A204.1 (cell line): ENCODE measurements around the gene SEZ6L2.
A peak's percentile ranks its signal among the peaks of the same experiment; 100 is the strongest.
"Not testable (repeated sequence)": the region's sequence is repeated elsewhere in the genome, so short reads cannot be mapped to it uniquely, and the experiment has no call there.

Source experiments
- FAIRE-seq: peaks from 2 replicates; lab custom pipeline; 2012; peaks lifted over from hg19 to GRCh38; lab: Jason Lieb, UNC

The SEZ6L2 gene

GRCh38 chr16:29881050-29881449 lies 18.3 kb downstream of the SEZ6L2 start:
- FAIRE-seq, result no peak

- FAIRE-seq, result no peak
Measured at GRCh38 chr16:29878172-29878571, 21.2 kb downstream of the SEZ6L2 start.

DNA sequence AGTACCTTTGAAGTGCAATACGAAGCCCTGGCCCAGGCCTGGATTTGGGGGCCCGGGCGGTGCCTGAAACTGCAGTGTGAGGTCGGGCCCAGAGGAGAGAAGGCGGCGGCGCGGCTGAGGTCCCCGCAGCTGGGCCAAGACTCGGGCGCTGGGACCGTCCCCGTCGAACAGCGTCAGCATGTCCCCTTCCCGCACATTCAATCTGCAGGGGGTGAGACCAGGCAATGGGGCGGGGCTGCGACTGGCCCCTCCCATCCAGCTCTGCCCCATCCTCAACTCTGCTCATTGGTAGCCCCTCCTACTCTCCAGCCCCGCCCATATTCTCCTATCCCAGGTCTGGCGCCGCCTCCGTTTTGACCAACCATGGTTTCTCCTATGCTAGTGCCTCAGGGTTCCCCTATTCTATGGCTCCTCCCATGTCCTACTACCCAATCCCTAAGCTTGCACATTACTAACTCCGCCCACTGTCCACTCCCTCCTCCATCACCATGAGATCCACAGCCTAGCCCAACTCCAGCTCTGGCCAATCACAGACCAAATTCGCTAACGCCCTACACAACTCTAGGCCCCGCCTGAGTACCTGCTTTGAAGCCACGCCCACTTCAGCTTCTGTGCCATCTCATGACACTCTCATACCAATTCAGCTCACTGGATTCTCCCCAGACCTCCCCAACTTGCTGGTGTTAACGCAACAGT lies 21.9 kb downstream of the SEZ6L2 start:
- FAIRE-seq, result no peak

- FAIRE-seq, result no peak
Measured at GRCh38 chr16:29876594-29877249, 22.6 kb downstream of the SEZ6L2 start.

DNA sequence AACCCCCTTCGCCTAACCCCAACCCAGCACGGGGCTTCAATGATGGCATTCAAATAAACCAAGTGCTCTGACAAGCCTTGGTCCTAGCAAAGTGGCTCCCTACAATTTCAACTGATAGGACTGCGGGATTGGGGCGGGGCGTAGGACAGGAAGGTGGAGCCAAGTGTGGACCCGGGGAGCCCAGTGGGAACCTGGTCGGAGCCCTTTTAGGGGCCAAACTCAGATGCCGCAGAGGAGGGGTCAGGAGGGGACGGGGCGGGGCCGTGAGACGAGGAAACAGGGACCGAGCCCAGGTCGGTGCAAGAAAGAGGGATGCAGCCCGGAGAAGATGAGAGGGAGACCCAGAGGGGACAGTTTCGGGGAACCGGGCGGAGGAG lies 23.1 kb downstream of the SEZ6L2 start:
- FAIRE-seq, result no peak

GRCh38 chr16:29875206-29875605 lies 24.1 kb downstream of the SEZ6L2 start:
- no peak for FAIRE-seq

DNA sequence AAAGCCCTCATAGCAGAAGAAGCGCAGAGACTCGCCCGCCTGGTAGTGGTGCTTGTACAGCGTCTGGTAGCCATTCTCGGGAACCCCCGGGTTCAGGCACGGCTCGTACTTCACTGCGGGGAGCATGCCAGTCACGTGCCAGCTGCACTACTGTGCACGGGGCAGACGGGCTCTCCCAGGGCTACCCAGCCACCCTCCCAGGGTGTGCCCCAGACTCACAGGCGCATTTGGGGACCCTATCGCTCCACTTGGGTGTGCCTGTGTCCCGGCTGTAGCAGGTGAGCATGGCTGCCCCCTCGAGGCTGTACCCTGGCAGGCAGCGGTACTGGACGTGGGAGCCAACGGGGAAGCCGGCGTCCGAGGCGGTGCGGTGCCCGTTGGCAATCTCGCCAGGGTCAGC lies 26.0 kb downstream of the SEZ6L2 start:
- FAIRE-seq, result no peak

DNA sequence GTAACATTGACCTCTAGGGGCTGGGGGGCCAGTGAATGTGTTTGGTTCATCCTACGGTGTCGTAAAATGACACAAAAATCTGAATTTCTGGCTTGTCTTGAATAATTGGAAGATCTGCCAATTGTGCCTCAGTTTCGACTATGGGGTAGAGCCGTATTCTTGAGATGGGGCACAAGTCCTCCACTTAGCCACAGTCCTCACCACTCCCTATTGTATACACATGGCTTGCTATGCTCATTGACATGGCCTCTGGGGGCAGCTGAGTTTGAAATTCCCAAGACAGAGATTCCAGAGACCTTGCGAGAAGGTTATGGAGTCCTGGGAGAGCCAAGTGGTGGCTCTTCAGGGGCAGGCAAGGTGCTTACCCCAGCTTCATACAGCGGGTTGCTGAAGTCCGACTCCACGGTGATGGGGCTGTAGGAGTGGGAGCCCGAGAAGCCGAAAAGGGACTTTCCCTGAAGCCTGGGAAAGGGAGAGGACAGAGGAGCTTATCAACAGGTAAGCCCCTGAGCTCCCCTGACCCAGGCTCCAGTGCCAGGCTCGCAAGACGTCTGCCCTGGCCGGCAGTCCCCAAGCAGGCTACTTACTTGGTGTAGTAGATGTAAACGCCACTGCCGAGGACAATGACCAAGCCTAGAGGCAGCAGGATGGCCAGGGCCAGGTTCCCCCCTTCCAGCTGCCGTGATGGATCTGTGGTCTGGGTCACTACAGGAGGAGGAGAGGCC lies 27.4 kb downstream of the SEZ6L2 start:
- no peak for FAIRE-seq

- FAIRE-seq, result not testable (repeated sequence)
Measured at GRCh38 chr16:29869067-29869466, 30.3 kb downstream of the SEZ6L2 start.

GRCh38 chr16:29868396-29869009 lies 30.8 kb downstream of the SEZ6L2 start:
- FAIRE-seq, result no peak

- FAIRE-seq, result no peak
Measured at GRCh38 chr16:29864205-29864604, 35.1 kb downstream of the SEZ6L2 start.

- no peak for FAIRE-seq
Measured at GRCh38 chr16:29863669-29863984, 35.7 kb downstream of the SEZ6L2 start.

DNA sequence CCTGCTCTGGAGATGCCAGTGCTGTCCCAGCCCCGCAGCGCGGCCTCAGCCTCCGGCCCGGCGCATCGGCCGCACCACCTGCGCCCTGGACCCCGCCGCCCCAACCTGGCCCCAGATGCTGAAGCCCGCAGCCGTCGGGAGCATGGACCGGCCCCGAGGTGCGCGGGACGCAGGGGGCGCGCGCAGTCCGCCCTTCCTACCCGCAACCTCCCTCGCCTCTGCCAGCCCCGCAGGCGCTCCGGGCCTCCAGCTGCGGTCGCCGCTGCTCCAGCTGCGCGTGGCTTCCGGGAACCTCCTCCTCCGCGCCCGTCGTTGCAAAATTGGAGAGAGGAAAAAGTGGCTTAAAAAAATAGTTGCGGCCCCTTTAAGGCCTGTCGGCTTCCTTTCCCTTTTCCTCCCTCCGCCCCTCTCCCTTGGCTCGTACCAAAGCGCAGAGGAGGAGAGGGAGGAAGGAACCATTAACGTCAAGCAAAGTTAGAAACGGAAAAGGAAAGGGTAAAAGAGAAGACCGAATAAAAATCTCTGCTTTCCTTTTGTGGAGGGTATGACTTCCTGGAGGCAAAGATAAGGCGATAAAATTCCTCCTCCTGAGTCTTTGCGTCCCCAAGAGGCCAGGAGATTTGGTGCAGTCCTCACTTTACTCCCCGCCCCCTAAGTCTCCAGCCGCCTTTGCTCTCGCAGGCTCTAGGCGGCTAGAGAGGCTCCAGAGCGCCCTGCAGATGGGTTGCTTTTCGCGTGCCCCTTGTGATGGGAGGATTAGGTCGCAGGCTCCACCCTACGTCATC lies 36.3 kb downstream of the SEZ6L2 start, which contains the start of gene CDIPT:
Gene CDIPT, minus strand, starts transcription at position 343 of the 785 bp plus-strand sequence. CDS start 369 bp downstream, outside the sequence.
- FAIRE-seq, result peak; percentile 84

DNA sequence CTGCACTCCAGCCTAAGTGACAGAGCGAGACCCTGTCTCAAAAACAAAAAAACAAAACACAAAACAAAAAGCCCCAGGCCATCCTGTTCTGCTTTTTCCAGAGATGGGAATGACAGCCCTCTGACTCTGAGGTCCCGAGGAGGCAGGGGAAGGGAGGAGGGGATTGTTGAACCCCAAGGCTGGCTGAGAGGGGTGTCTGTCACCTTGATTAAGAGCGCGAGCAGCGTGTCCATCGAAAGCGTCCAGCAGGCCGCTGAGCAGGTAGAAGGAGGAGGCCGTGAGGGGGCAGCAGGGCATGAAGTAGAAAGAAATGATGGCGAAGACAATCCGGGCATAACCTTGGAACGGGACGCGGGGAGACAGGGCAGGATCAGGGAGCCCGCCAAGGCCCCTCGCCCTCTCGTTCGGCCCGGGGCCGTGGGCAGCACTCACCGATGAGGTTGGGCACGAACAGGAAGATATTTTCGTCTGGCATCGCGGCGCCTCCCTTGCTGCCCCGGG lies 36.9 kb downstream of the SEZ6L2 start:
- no peak for FAIRE-seq

DNA sequence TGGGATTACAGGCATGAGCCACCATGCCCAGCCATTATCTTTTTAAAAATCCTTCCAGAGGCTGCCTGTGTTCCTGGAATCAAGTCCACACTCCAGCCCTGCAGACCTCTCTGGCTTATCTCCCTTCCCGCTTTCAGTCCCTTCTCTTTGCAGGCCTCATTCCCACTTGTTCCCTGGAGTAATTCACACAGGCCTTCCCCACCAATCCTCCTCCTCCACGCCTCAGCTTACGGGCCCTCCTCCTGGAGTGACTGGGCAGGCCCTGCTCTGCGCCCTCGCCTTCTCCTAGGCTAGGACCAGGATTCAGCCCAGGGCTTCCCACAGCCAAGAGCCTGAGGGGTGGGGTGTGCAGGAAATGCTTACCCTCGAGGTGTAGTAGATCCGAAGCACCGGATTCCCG lies 39.1 kb downstream of the SEZ6L2 start:
- FAIRE-seq, result no peak

DNA sequence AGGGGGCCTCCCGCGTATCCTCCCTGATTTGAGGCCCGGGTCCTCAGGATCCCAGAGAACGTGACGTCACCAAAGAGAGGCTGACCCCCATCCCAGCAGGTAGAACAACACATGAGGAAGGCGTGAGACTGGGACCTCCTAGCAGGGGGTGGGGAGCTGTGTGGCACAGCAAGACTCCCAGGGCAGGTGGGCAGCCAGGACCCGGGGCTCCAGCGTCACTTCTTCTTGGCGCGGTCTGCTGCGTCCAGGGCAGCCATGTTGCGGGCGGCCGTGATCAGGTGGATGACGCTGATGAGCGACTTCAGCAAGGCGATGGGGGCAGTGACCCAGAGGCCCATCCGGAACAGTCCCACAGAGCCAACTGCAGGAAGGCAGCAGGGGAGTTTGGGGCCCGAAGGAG lies 40.4 kb downstream of the SEZ6L2 start:
- no peak for FAIRE-seq

DNA sequence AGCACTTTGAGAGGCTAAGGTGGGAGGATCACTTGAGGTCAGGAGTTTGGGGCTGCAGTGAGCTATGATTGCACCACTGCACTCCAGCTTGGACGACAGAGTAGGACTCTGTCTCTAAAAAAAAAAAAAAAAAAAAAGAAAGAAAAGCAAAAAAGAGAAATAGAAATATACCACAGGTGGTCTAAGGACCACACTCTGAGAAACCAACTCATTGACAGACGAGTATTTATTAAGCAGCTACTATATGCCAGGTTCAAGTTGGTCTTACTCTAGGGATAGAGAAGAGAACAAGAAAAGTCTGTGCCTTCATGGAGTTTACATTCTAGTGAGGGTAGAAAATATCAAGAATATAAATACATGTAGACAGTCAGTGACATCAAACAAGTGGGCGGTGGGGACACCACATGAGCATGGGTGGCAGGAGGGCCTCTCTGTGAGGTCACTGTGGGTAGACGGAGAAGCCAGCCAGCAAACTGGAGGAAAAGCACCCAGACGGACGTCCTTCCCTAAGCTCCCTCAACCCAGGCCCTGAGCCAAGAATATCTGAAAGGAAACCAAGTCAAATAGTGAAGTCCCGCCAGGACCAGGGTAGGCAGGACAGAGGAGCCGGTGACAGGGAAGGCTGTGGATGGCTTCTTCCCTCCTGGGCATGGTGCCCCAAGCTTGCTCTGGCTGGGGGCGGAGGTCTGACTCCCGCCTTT lies 41.1 kb downstream of the SEZ6L2 start:
- FAIRE-seq, result no peak

DNA sequence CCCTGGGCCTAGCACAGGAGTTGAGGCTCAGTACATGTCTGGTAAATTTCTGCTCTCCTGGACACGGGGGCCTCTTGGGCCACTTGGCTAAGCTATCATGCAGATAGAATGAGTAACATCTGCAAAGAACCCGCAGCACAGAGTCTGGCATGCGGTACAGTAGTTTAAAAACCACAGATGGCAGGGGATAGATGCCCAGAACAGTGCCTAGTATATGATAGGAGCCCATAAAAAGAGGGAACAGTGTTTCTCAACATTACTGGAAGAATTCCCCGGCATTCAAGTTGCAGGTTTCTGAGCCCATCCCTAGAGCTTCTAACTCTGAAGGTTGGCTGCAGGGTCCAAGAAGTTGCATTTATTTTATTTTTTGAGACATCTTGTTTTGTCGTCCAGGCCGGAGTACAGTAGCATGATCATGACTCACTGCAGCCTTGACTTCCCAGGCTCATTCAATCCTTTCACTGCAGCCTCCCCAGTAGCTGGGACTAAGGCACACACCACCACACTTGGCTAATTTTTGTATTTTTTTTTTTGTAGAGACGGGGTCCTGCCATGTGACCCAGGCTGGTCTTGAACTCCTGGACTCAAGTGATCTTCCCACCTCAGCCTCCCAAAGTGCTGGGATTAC lies 42.1 kb downstream of the SEZ6L2 start:
- no peak for FAIRE-seq

- no peak for FAIRE-seq
Measured at GRCh38 chr16:29854520-29855100, 44.7 kb downstream of the SEZ6L2 start.

DNA sequence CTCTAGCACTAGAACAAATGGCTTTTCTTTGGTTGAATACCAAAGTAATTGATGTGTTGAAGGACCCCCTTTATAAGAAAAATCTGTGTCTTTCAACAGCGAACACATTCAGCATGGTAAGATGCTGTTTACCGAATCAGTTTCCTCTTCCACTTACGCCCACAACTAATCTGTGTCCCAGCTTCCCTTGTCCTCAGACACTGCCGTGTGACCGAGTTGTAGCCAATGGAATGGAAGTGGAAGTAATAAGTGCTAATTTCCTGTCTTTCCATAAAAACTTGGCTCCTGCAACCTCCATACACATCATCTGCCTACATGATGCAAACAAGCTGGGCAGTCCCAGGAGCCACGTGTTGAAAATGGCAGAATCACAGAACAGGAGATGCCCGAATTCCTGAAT lies 46.7 kb downstream of the SEZ6L2 start:
- no peak for FAIRE-seq

DNA sequence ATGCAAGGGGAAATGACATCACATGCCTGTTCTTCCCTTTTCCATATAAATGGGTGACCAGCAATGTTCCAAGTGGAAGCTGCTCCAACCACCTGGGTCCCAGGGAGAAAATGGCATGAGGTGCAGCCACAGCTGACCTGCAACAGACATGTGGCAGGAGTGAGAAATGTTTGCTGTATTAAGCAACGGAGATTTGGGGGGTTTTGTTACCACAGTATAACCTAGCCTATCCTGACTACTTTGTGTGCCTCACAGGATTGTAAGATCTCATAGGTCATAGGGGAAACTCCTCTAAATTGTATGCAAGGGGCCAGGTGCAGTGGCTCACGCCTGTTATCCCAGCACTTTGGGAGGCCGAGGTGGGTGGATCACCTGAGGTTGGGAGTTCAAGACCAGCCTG lies 48.4 kb downstream of the SEZ6L2 start:
- no peak for FAIRE-seq
